ENCODE measurements around the gene EFCC1. TPM values are rescaled to one million over a fixed set of nuclear protein-coding genes. Genes with fewer than 3 reads are reported as not detected.

The EFCC1 gene
- total RNA-seq, 3 donors from 2014 or later, result 1.6 to 3.9 (median 1.8) TPM

GRCh38 chr3:129013491-129013891, 12.4 kb downstream of the EFCC1 start:
- intact Hi-C loops (cut with DNase I; ENCODE audit: low total_unique reads), result no loop called here
- Histone ChIP-seq H3K4me3 (no peak overlapping the region), H3K9me3 (no peaks in the 10 kb centered on the region), H3K27ac (no peak overlapping the region), H3K36me3 (no peaks in the 10 kb centered on the region), H3K4me1 (no peaks in the 10 kb centered on the region), H3K27me3 (no peaks in the 10 kb centered on the region)
- no peak for DNase-seq (ENCODE audit: low spot score in 2 of 2)
- TF ChIP-seq POLR2A (IDR thresholded peaks at IDR 0.05), result no peak
- no peak for TF ChIP-seq POLR2AphosphoS5 (IDR thresholded peaks at IDR 0.05)
- TF ChIP-seq CTCF (IDR thresholded peaks at IDR 0.05), result no peak

GRCh38 chr3:129014148-129014547, 13.0 kb downstream of the EFCC1 start:
- TF ChIP-seq POLR2A (IDR thresholded peaks at IDR 0.05) (no peak), CTCF (IDR thresholded peaks at IDR 0.05) (no peak), POLR2AphosphoS5 (IDR thresholded peaks at IDR 0.05) (no peak)
- no peak for DNase-seq (ENCODE audit: low spot score in 2 of 2)
- no peaks in the 10 kb centered on the region for H3K4me1 ChIP-seq
- H3K4me3 ChIP-seq, result no peak overlapping the region
- no peaks in the 10 kb centered on the region for H3K36me3 ChIP-seq
- no peaks in the 10 kb centered on the region for H3K27me3 ChIP-seq
- peak overlapping the region in 1 of 2 donors; percentile 78 for H3K27ac ChIP-seq
- H3K9me3 ChIP-seq, result no peaks in the 10 kb centered on the region
- intact Hi-C loops (cut with DNase I; ENCODE audit: low total_unique reads), result no loop called here

- Histone ChIP-seq H3K27me3 (no peaks in the 10 kb centered on the region), H3K4me3 (no peak overlapping the region), H3K36me3 (no peaks in the 10 kb centered on the region), H3K27ac (peak overlapping the region; percentile 17 to 78), H3K9me3 (no peaks in the 10 kb centered on the region), H3K4me1 (no peaks in the 10 kb centered on the region)
- TF ChIP-seq CTCF (IDR thresholded peaks at IDR 0.05) (no peak), POLR2A (IDR thresholded peaks at IDR 0.05) (no peak), POLR2AphosphoS5 (IDR thresholded peaks at IDR 0.05) (no peak)
- intact Hi-C loops (cut with DNase I; ENCODE audit: low total_unique reads), result loop anchor here (5.0 kb wide), 1 partner anchor 528 kb away; no protein-coding TSS in a partner anchor
- DNase-seq (ENCODE audit: low spot score in 2 of 2), result no peak
Measured at GRCh38 chr3:129014793-129015345, 13.8 kb downstream of the EFCC1 start.

- H3K4me1 ChIP-seq, result no peaks in the 10 kb centered on the region
- H3K27me3 ChIP-seq, result no peaks in the 10 kb centered on the region
- no peaks in the 10 kb centered on the region for H3K36me3 ChIP-seq
- peak overlapping the region; percentile 17 to 78 for H3K27ac ChIP-seq
- no peaks in the 10 kb centered on the region for H3K9me3 ChIP-seq
- intact Hi-C loops (cut with DNase I; ENCODE audit: low total_unique reads), result loop anchor here (1.0 to 5.0 kb wide), 2 partner anchors 16 to 528 kb away; no protein-coding TSS in a partner anchor
- DNase-seq (ENCODE audit: low spot score in 2 of 2), result no peak
- TF ChIP-seq CTCF (IDR thresholded peaks at IDR 0.05) (no peak), POLR2AphosphoS5 (IDR thresholded peaks at IDR 0.05) (no peak), POLR2A (IDR thresholded peaks at IDR 0.05) (no peak)
- H3K4me3 ChIP-seq, result no peak overlapping the region
Measured at GRCh38 chr3:129015388-129016105, 14.4 kb downstream of the EFCC1 start.

GRCh38 chr3:129016356-129016719, 15.2 kb downstream of the EFCC1 start:
- intact Hi-C loops (cut with DNase I; ENCODE audit: low total_unique reads), result loop anchor here (1.0 to 5.0 kb wide), 2 partner anchors 17 to 529 kb away; no protein-coding TSS in a partner anchor
- Histone ChIP-seq H3K4me1 (no peaks in the 10 kb centered on the region), H3K36me3 (no peaks in the 10 kb centered on the region), H3K27ac (peak overlapping the region; percentile 14 to 78), H3K4me3 (no peak overlapping the region), H3K9me3 (no peaks in the 10 kb centered on the region), H3K27me3 (no peaks in the 10 kb centered on the region)
- no peak for DNase-seq (ENCODE audit: low spot score in 2 of 2)
- TF ChIP-seq CTCF (IDR thresholded peaks at IDR 0.05) (no peak), POLR2A (IDR thresholded peaks at IDR 0.05) (no peak), POLR2AphosphoS5 (IDR thresholded peaks at IDR 0.05) (no peak)
